Neutrophil (primary cell): ENCODE results near the gene IRX5.

Experiments used
- H3K27ac ChIP-seq: fragments of 200-600 bp; sonication (generic); 2 replicates; pipeline ENCODE4 v1.5.1; 2016; ENCODE audit warnings: mild to moderate bottlenecking, moderate library complexity
- H3K27me3 ChIP-seq: fragments of 200-600 bp; sonication (generic); 2 replicates; pipeline ENCODE4 v1.6.0; 2016; ENCODE audit warnings: mild to moderate bottlenecking
- H3K36me3 ChIP-seq: fragments of 200-600 bp; sonication (generic); 2 replicates; pipeline ENCODE4 v1.5.1; 2017
- H3K4me1 ChIP-seq, 2 experiments: fragments of 200-600 bp in 1 of 2; sonication (generic) in 1 of 2; 1 replicate in 1 of 2; 2 replicates in 1 of 2; pipeline versions ENCODE4 v1.5.1 to v1.6.1; 2013 to 2016; ENCODE audit warnings: low read depth in 1 of 2, low read length in 1 of 2, mild to moderate bottlenecking in 1 of 2, moderate library complexity in 1 of 2; ENCODE audit not compliant: control insufficient read depth in 1 of 2, insufficient read depth in 1 of 2
- H3K4me3 ChIP-seq, 2 experiments: fragments of 200-600 bp in 1 of 2; sonication (generic) in 1 of 2; 1 replicate in 1 of 2; 2 replicates in 1 of 2; pipeline ENCODE4 v1.5.1; 2013 to 2016; ENCODE audit warnings: low read depth in 1 of 2, low read length in 1 of 2, mild to moderate bottlenecking in 1 of 2, moderate library complexity in 1 of 2
- H3K9me3 ChIP-seq: fragments of 200-600 bp; sonication (generic); 2 replicates; pipeline ENCODE4 v1.5.1; 2016
- CTCF ChIP-seq: fragments of 200-600 bp; sonication (generic); IDR thresholded peaks from 2 replicates; pipeline ENCODE4 v1.5.1; 2016; ENCODE audit warnings: antibody characterized with exemption

IRX5 gene

GRCh38 chr16:54939029-54939346, 8.3 kb downstream of the IRX5 start:
- Histone ChIP-seq H3K36me3 (no peaks in the 10 kb centered on the region), H3K9me3 (no peaks in the 10 kb centered on the region), H3K27me3 (peaks cover 100% of the 10 kb centered on the region), H3K4me3 (no peak overlapping the region), H3K27ac (no peak overlapping the region), H3K4me1 (peaks cover 29 to 30% of the 10 kb centered on the region in 2 experiments)
- TF ChIP-seq CTCF = no peak

- Histone ChIP-seq H3K27me3 (peaks cover 100% of the 10 kb centered on the region), H3K4me3 (no peak overlapping the region), H3K9me3 (no peaks in the 10 kb centered on the region), H3K36me3 (no peaks in the 10 kb centered on the region), H3K4me1 (peaks cover 29 to 30% of the 10 kb centered on the region in 2 experiments), H3K27ac (no peak overlapping the region)
- no peak for TF ChIP-seq CTCF
Observed at GRCh38 chr16:54939510-54940278, 9.0 kb downstream of the IRX5 start.

GRCh38 chr16:54940279-54940604, 9.6 kb downstream of the IRX5 start:
- Histone ChIP-seq H3K4me1 (peaks cover 29 to 30% of the 10 kb centered on the region in 2 experiments), H3K27me3 (peaks cover 100% of the 10 kb centered on the region), H3K36me3 (no peaks in the 10 kb centered on the region), H3K27ac (no peak overlapping the region), H3K9me3 (no peaks in the 10 kb centered on the region), H3K4me3 (no peak overlapping the region)
- no peak for TF ChIP-seq CTCF

- TF ChIP-seq CTCF = no peak
Observed at GRCh38 chr16:54942353-54942943, 11.8 kb downstream of the IRX5 start.

GRCh38 chr16:54944002-54944401, 13.3 kb downstream of the IRX5 start:
- Histone ChIP-seq H3K4me1 (peaks cover 0 to under 1% of the 10 kb centered on the region in 2 experiments), H3K4me3 (no peak overlapping the region), H3K27ac (no peak overlapping the region), H3K27me3 (peaks cover 100% of the 10 kb centered on the region), H3K9me3 (no peaks in the 10 kb centered on the region), H3K36me3 (no peaks in the 10 kb centered on the region)
- TF ChIP-seq CTCF = no peak

More at GRCh38 chr16:54942353-54942943, 11.8 kb downstream of the IRX5 start:
- Histone ChIP-seq H3K36me3 (no peaks in the 10 kb centered on the region), H3K9me3 (no peaks in the 10 kb centered on the region), H3K4me1 (peaks cover 14 to 16% of the 10 kb centered on the region in 2 experiments), H3K27me3 (peaks cover 100% of the 10 kb centered on the region), H3K4me3 (no peak overlapping the region), H3K27ac (no peak overlapping the region)
